Naive thymus-derived CD4-positive, alpha-beta T cell (primary cell): ENCODE results near the gene EVPL. TPM values are rescaled to one million over a fixed set of nuclear protein-coding genes. Genes with fewer than 3 reads are reported as not detected.
A peak's percentile ranks its signal among the peaks of the same experiment; 100 is the strongest.

Source experiments
- ATAC-seq: fragments of 150-1000 bp; cut with Tn5 transposase; 2 replicates; pipeline ENCODE4 v1.10.0; 2021; ENCODE audit warnings: mild to moderate bottlenecking, moderate library complexity
- CTCF ChIA-PET: fragments of 350-600 bp; sonication (Branson Sonifier 250); formaldehyde crosslinking; loops from one replicate; lab custom pipeline; 2021; ENCODE audit warnings: antibody characterized with exemption; lab: Charles Lee
- POLR2A ChIA-PET: fragments of 350-600 bp; sonication (Branson Sonifier 250); formaldehyde crosslinking; loops from one replicate; lab custom pipeline; 2021; ENCODE audit warnings: antibody characterized with exemption, inconsistent platforms; lab: Charles Lee
- DNase-seq, 9 donors: peaks; one replicate each; pipeline versions ENCODE4 v3.0.0 to v3.0.0-alpha.2; 2020 to 2022; ENCODE audit warnings: mixed read lengths in 1 of 9
- H3K27ac ChIP-seq: one replicate; pipeline ENCODE4 v1.7.0; 2013; ENCODE audit warnings: mild to moderate bottlenecking, low read depth, low read length, moderate library complexity
- H3K27me3 ChIP-seq, 2 donors: one replicate each; pipeline ENCODE4 v1.7.0; 2013; ENCODE audit warnings: low read length in 2 of 2, mild to moderate bottlenecking in 2 of 2, moderate library complexity in 2 of 2; ENCODE audit not compliant: control insufficient read depth in 2 of 2, insufficient read depth in 2 of 2
- H3K36me3 ChIP-seq, 3 experiments: 1 replicate in 2 of 3; 2 replicates in 1 of 3; pipeline ENCODE4 v1.7.0; 2013; ENCODE audit warnings: low read length in 3 of 3, mild to moderate bottlenecking in 3 of 3, moderate library complexity in 1 of 3; ENCODE audit not compliant: insufficient read depth in 3 of 3, control insufficient read depth in 2 of 3
- H3K4me1 ChIP-seq, 2 donors: one replicate each; pipeline ENCODE4 v1.7.0; 2013; ENCODE audit warnings: low read length in 2 of 2, mild to moderate bottlenecking in 2 of 2, moderate library complexity in 1 of 2; ENCODE audit not compliant: control insufficient read depth in 2 of 2, insufficient read depth in 2 of 2
- H3K4me3 ChIP-seq: 2 replicates; pipeline ENCODE4 v1.7.0; 2013; ENCODE audit warnings: mild to moderate bottlenecking, low read length
- H3K9me3 ChIP-seq, 3 experiments: 1 replicate in 2 of 3; 2 replicates in 1 of 3; pipeline ENCODE4 v1.7.0; 2013; ENCODE audit warnings: low read length in 3 of 3; ENCODE audit not compliant: control insufficient read depth in 2 of 3
- H3K27ac Mint-ChIP-seq, 9 donors: one replicate each; pipeline ENCODE4 v1.8.0; 2020 to 2022; ENCODE audit warnings: mixed read lengths in 9 of 9, mild to moderate bottlenecking in 8 of 9, moderate library complexity in 5 of 9, inconsistent platforms in 2 of 9
- H3K27me3 Mint-ChIP-seq, 5 donors: one replicate each; pipeline ENCODE4 v1.8.0; 2021 to 2022; ENCODE audit warnings: mixed read lengths in 5 of 5, mild to moderate bottlenecking in 1 of 5
- H3K36me3 Mint-ChIP-seq, 5 donors: one replicate each; pipeline ENCODE4 v1.8.0; 2020 to 2022; ENCODE audit warnings: mixed read lengths in 5 of 5, mild to moderate bottlenecking in 3 of 5, inconsistent platforms in 1 of 5
- H3K4me1 Mint-ChIP-seq, 7 donors: one replicate each; pipeline ENCODE4 v1.8.0; 2020 to 2022; ENCODE audit warnings: mixed read lengths in 7 of 7, mild to moderate bottlenecking in 3 of 7, inconsistent platforms in 1 of 7
- H3K4me3 Mint-ChIP-seq, 10 donors: one replicate each; pipeline ENCODE4 v1.8.0; 2020 to 2022; ENCODE audit warnings: mild to moderate bottlenecking in 10 of 10, mixed read lengths in 10 of 10, moderate library complexity in 6 of 10, inconsistent platforms in 2 of 10
- H3K9me3 Mint-ChIP-seq, 11 donors: one replicate each; pipeline ENCODE4 v1.8.0; 2020 to 2022; ENCODE audit warnings: mixed read lengths in 11 of 11, mild to moderate bottlenecking in 4 of 11, inconsistent platforms in 1 of 11, moderate library complexity in 1 of 11
- intact Hi-C, 2 donors: fragments of 100-400 bp; cut with micrococcal nuclease; formaldehyde crosslinking; loops; one replicate each; pipeline ENCODE4 v1.15.1; 2023
- polyA plus RNA-seq, 2 donors: library from polyadenylated mRNA; unstranded; fragments of 300-500 nt; fragmentation: Illumina TruSeq; gene quantifications; one replicate each; pipeline ENCODE4 v1.2.3, GENCODE V29; 2021
- total RNA-seq, 6 experiments: library from RNA in 5 of 6; stranded (reverse) in 5 of 6; gene quantifications; 1 replicate in 5 of 6; 2 replicates in 1 of 6; pipeline ENCODE4 v1.2.3 and lab custom pipeline; 2021 to 2026

Gene EVPL
- total and polyA plus RNA-seq, 7 experiments from 2014 or later, result 0.07 to 2.7 (median 0.36) TPM; not detected in 1

DNA sequence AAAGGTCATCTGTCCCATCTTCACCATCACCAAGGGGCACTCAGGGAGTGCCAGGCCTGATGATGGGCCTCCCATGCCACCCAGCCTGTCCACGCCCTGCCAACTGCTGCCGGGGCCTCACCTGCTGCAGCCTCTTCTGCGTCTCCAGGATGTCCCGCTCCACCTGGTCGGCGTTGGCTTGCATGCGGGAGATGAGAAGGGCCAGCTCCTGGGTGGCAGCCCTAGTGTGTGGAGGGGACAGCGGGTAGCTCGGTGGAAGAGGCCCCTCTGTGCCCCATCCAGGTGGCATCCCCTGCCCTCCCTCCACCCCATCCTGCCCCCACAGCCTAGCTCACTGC, 3.2 kb downstream of the EVPL start:
- H3K4me1 ChIP-seq, result peaks cover 0 to 7% of the 10 kb centered on the region in 2 donors
- H3K36me3 ChIP-seq, result no peaks in the 10 kb centered on the region
- Mint-ChIP-seq H3K4me1 (peaks cover 0 to 18% (median 10%) of the 10 kb centered on the region in 7 donors), H3K4me3 (no peak overlapping the region), H3K36me3 (no peaks in the 10 kb centered on the region), H3K27ac (no peak overlapping the region), H3K9me3 (no peaks in the 10 kb centered on the region), H3K27me3 (peaks cover 0 to 3% (median 0%) of the 10 kb centered on the region in 5 donors)
- no peak overlapping the region for H3K27ac ChIP-seq
- H3K27me3 ChIP-seq, result no peaks in the 10 kb centered on the region
- intact Hi-C loops, result no loop called here
- ATAC-seq, result no peak
- POLR2A ChIA-PET, result no interaction called here
- CTCF ChIA-PET, result no interaction called here
- H3K4me3 ChIP-seq, result no peak overlapping the region
- no peaks in the 10 kb centered on the region for H3K9me3 ChIP-seq
- DNase-seq, result no peak

DNA sequence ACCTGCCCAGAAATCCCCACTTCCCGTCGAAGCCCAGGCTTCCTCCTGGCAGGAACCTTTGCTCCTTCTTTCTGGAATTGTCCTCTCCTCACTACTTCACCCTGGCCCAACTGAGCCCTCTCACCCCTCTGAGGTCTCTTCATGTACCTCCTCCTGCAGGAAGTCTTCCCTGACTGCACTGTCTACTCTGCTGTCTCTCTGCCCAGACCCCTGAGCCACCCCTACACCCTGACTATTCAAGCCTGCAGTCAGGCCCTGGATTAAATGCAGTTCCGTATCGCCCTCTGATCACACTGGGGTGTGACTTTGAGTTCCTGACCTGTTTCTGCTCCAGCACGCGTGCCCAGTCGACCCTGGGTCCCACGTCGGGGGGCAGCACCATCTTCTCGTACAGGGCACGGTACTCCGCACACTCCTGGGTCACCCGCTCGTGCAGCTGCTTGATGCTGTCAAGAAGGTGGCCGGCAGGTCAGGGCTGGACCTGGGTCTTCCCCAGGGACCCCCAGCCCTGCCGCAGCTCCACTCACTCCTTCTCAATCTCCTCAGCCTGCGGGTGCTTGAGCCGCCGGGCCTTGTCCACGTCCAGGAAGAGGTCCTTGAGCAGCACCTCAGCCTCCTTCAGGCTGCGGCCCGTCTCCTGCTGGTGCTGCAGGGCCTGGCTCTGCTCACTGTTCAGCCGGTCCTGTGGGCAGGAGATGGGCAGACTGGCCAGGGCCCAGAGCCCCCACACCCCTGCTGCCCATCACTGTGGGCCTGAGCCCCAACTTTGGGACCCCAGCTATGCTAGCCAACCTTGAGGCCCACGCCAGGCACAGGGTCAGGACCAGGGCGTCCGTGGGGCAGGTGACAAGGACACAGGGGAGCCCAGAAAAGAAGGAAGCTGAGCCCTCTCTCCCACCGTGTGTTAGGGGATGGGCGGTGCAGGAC, 3.9 kb downstream of the EVPL start:
- Histone ChIP-seq H3K27ac (no peak overlapping the region), H3K36me3 (no peaks in the 10 kb centered on the region), H3K4me3 (no peak overlapping the region), H3K4me1 (peaks cover 0 to under 1% of the 10 kb centered on the region in 2 donors), H3K9me3 (no peaks in the 10 kb centered on the region), H3K27me3 (no peaks in the 10 kb centered on the region)
- ChIA-PET CTCF (no interaction called here), POLR2A (no interaction called here)
- peaks cover 0 to 12% (median 6%) of the 10 kb centered on the region in 7 donors for H3K4me1 Mint-ChIP-seq
- H3K27ac Mint-ChIP-seq, result peak overlapping the region in 6 of 9 donors; percentile 25 to 84 (median 72)
- H3K27me3 Mint-ChIP-seq, result peaks cover 0 to 3% (median 0%) of the 10 kb centered on the region in 5 donors
- intact Hi-C loops, result no loop called here
- peaks cover 0 to 1% (median 0%) of the 10 kb centered on the region in 11 donors for H3K9me3 Mint-ChIP-seq
- ATAC-seq, result no peak
- H3K36me3 Mint-ChIP-seq, result no peaks in the 10 kb centered on the region
- DNase-seq, result no peak
- no peak overlapping the region for H3K4me3 Mint-ChIP-seq

- Mint-ChIP-seq H3K4me3 (no peak overlapping the region), H3K27me3 (peaks cover 0 to 3% (median 0%) of the 10 kb centered on the region in 5 donors), H3K36me3 (no peaks in the 10 kb centered on the region), H3K27ac (peak overlapping the region in 2 of 9 donors; percentile 58 to 73), H3K9me3 (peaks cover 0 to 1% (median 0%) of the 10 kb centered on the region in 11 donors), H3K4me1 (peaks cover 0 to 6% (median 4%) of the 10 kb centered on the region in 7 donors)
- Histone ChIP-seq H3K36me3 (no peaks in the 10 kb centered on the region), H3K27me3 (no peaks in the 10 kb centered on the region), H3K9me3 (no peaks in the 10 kb centered on the region), H3K27ac (no peak overlapping the region), H3K4me1 (no peaks in the 10 kb centered on the region), H3K4me3 (no peak overlapping the region)
- ChIA-PET CTCF (no interaction called here), POLR2A (no interaction called here)
- no peak for ATAC-seq
- no peak for DNase-seq
- intact Hi-C loops, result no loop called here
Measured at GRCh38 chr17:76022285-76022684, 4.8 kb downstream of the EVPL start.

DNA sequence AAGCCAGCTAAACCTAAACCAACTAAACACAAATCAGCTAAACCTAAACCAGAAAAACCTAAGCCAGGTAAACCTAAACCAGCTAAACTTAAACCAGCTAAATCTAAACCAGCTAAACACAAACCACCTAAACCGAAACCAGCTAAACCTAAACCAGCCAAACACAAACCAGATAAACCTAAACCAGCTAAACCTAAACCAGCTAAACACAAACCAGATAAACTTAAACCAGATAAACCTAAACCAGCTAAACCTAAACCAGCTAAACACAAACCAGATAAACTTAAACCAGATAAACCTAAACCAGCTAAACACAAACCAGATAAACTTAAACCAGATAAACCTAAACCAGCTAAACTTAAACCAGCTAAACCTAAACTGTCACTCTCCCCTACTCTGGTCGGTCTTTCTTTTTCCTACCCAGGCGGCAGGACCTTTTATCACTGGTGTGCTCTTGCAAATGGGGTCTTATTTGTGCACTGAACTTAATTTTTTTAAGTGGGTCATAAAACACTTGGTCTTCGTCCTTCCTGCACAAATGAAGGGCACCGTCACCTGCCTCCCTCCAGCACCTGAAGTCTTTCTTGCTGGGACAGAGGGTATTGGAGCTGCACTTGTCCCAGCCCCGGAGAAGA, 7.2 kb downstream of the EVPL start:
- ATAC-seq, result no peak
- Mint-ChIP-seq H3K27me3 (peaks cover 0 to 3% (median 0%) of the 10 kb centered on the region in 5 donors), H3K27ac (peak overlapping the region in 6 of 9 donors; percentile 29 to 68 (median 46)), H3K4me1 (peaks cover 0 to 11% (median 4%) of the 10 kb centered on the region in 7 donors), H3K36me3 (no peaks in the 10 kb centered on the region), H3K4me3 (no peak overlapping the region), H3K9me3 (peaks cover 0 to 1% (median 0%) of the 10 kb centered on the region in 11 donors)
- Histone ChIP-seq H3K4me1 (no peaks in the 10 kb centered on the region), H3K36me3 (no peaks in the 10 kb centered on the region), H3K4me3 (no peak overlapping the region), H3K27me3 (no peaks in the 10 kb centered on the region), H3K27ac (no peak overlapping the region), H3K9me3 (no peaks in the 10 kb centered on the region)
- no peak for DNase-seq
- ChIA-PET CTCF (interaction anchor here (0.6 to 2.2 kb wide), 7 partner anchors 10 to 378 kb away, joined by 3 to 7 read pairs (median 4); partner anchors contain the start of gene CDK3), POLR2A (interaction anchor here (2.1 kb wide), 1 partner anchor 9 kb away, joined by 10 read pairs; no protein-coding TSS in a partner anchor)
- intact Hi-C loops, result no loop called here

- Mint-ChIP-seq H3K9me3 (peaks cover 0 to 1% (median 0%) of the 10 kb centered on the region in 11 donors), H3K36me3 (no peaks in the 10 kb centered on the region), H3K4me3 (no peak overlapping the region), H3K27me3 (peaks cover 0 to 3% (median 0%) of the 10 kb centered on the region in 5 donors), H3K4me1 (peaks cover 2 to 17% (median 10%) of the 10 kb centered on the region in 7 donors), H3K27ac (no peak overlapping the region)
- ChIA-PET CTCF (interaction anchor here (0.6 to 1.4 kb wide), 5 partner anchors 12 to 37 kb away, joined by 3 to 4 read pairs (median 4); partner anchors contain the start of gene CDK3), POLR2A (no interaction called here)
- intact Hi-C loops, result no loop called here
- Histone ChIP-seq H3K4me3 (no peak overlapping the region), H3K4me1 (peaks cover 3 to 5% of the 10 kb centered on the region in 2 donors), H3K27ac (no peak overlapping the region), H3K9me3 (no peaks in the 10 kb centered on the region), H3K27me3 (no peaks in the 10 kb centered on the region), H3K36me3 (no peaks in the 10 kb centered on the region)
- DNase-seq, result no peak
- ATAC-seq, result no peak
Measured at GRCh38 chr17:76018801-76019200, 8.3 kb downstream of the EVPL start.

DNA sequence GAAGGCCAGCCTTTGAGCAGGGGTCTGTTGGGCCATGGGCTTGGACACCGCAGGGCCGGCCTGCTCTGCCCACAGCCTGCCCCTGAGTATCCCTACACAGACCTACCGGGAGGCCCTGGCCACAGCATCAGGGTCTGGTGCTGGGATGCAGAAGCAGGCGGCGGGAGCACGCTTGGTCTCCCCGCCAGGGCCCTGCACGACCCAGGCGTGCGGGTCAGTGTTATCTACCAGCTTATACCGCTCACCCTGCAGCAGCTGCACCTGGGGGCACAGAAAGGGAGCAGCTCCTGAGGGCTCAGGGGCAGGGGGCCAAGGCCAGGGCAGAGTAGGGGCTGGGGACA, 8.8 kb downstream of the EVPL start:
- Histone ChIP-seq H3K4me1 (peaks cover 3 to 5% of the 10 kb centered on the region in 2 donors), H3K27ac (no peak overlapping the region), H3K4me3 (no peak overlapping the region), H3K27me3 (no peaks in the 10 kb centered on the region), H3K9me3 (no peaks in the 10 kb centered on the region), H3K36me3 (no peaks in the 10 kb centered on the region)
- ChIA-PET POLR2A (interaction anchor here (1.3 kb wide), 1 partner anchor 11 kb away, joined by 3 read pairs; no protein-coding TSS in a partner anchor), CTCF (interaction anchor here (1.1 to 1.4 kb wide), 2 partner anchors 31 to 261 kb away, joined by 4 read pairs; no protein-coding TSS in a partner anchor)
- peaks cover 2 to 17% (median 10%) of the 10 kb centered on the region in 7 donors for H3K4me1 Mint-ChIP-seq
- no peak overlapping the region for H3K4me3 Mint-ChIP-seq
- intact Hi-C loops, result no loop called here
- DNase-seq (no peak), ATAC-seq (no peak)
- peaks cover 0 to 1% (median 0%) of the 10 kb centered on the region in 11 donors for H3K9me3 Mint-ChIP-seq
- no peak overlapping the region for H3K27ac Mint-ChIP-seq
- no peaks in the 10 kb centered on the region for H3K36me3 Mint-ChIP-seq
- H3K27me3 Mint-ChIP-seq, result peaks cover 0 to 3% (median 0%) of the 10 kb centered on the region in 5 donors
